Measurements from ENCODE around the gene ANKRD27.
"Not testable (repeated sequence)": the region's sequence is repeated elsewhere in the genome, so short reads cannot be mapped to it uniquely, and the experiment has no call there.

ANKRD27 gene

DNA sequence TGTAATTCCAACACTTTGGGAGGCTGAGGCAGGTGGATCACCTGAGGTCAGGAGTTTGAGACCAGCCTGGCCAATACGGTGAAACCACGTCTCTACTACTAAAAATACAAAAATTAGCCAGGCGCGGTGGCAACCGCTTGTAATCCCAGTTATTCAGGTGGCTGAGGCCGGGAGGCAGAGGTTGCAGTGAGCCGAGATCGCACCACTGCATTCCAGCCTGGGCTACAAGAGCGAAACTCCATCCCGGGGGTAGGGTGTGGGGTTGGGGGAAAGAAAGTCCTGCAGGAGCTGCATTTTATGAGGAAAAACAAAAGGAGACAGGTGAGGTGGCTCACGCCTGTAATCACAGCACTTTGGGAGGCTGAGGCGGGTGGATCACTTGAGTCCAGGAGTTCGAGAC, 22.6 kb downstream of the ANKRD27 start:
- DNase-seq (ENCODE audit: low spot score) = not testable (repeated sequence)

- no peak for DNase-seq (ENCODE audit: low spot score)
These were observed 23.2 kb downstream of the ANKRD27 start for GRCh38 chr19:32651729-32652140.

- no peak for DNase-seq (ENCODE audit: low spot score)
These were observed 24.3 kb downstream of the ANKRD27 start for GRCh38 chr19:32650671-32651070.

GRCh38 chr19:32649751-32650150, 25.2 kb downstream of the ANKRD27 start:
- no peak for DNase-seq (ENCODE audit: low spot score)

DNA sequence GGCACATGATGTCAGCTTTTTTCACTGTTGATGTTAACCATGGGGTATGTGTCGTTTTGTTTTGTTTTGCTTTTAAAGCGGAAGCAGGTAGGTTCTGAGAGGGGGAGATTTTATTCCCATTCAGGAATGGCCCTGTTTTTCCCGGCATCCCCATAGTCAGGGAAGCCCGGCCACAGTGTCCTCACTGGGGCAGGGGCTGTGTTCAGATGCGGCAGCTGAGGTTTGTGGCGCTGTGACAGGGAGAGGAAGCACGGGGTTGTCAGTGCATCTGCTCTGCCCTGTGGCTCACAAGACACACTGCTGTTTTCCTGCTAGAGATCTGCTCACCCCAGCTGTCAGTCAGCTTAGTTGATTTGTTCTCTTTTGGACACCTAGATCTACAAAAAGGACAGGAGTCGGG, 27.6 kb downstream of the ANKRD27 start:
- no peak for DNase-seq (ENCODE audit: low spot score)

DNA sequence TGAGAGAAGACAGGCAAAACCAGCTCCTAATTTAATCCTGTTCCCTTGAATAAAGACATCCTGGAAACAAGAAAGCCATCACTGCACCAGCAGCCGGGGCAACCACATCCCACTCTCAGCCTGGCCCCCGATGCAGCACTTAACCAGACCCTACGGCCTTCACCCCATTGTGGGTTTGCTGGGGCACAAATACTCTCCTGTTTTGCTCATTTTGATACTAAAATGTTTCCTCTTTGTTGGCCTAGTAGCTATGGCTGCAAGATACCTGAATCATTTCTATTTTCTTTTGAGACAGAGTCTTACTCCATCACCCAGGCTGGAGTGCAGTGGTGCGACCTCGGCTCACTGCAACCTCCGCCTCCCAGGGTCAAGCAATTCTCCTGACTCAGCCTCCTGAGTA, 28.4 kb downstream of the ANKRD27 start:
- DNase-seq (ENCODE audit: low spot score) = no peak

DNA sequence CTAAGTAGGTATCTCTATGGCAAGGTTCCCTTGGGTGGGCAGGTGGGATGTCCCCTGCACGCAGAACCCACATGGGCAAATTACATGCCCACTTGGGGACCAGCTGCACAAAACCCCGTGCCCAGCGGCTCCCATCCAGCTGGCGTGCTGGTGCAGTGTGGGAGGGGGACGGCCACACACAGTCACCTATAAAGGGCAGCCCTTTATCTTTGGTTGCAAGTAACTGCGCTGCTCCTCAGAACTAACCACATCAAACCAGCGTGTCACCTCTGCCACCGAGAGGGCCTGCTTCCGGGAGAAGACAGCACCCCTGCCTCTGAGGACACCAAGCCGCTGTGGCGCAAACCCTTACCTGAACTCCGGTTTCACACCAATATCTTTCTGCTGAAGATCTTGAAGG, 32.2 kb downstream of the ANKRD27 start:
- no peak for DNase-seq (ENCODE audit: low spot score)

DNA sequence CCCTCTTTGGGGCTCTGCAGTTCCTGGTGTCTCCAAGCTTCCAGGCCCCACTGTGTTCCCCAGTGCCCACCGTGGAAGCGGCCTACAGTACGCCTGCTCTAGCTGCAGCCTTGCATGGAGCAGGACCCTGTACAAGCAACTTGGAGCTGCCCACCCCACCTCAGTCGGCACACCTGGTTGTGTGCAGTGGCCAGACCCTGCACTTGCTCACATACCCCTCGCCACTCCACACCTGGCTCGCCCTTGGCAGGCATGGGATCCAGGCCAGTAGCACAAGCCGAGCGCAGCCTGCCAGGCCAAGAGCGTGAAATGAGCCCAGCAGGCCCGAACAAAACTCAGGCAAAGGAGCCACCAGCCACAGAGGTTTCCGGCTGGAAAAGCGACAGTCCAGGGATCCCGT, 36.4 kb downstream of the ANKRD27 start:
- DNase-seq (ENCODE audit: low spot score) = no peak

- no peak for DNase-seq (ENCODE audit: low spot score)
These were observed 37.5 kb downstream of the ANKRD27 start for GRCh38 chr19:32637480-32637879.

GRCh38 chr19:32631381-32631780, 43.6 kb downstream of the ANKRD27 start:
- no peak for DNase-seq (ENCODE audit: low spot score)

DNA sequence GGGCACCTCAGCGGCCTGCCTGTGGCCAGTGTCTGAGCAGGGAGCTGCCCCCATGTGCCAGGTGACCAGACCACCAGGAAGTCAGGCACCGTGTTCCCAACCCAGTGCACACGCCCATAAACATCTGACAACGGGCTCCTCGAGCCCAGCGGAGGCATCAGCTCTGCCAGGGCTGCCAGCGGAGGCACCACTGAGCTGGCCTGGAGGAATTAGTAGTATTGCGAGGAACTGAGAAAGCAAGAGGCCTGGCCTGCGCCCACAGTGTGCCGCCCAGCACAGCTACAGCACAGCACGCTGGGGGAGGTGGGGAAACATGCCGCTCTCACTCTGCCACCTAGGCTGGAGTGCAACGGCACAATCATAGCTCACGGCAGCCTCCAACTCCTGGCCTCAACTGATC, 44.6 kb downstream of the ANKRD27 start:
- DNase-seq (ENCODE audit: low spot score) = no peak

- no peak for DNase-seq (ENCODE audit: low spot score)
These were observed 47.2 kb downstream of the ANKRD27 start for GRCh38 chr19:32627714-32628270.

- no peak for DNase-seq (ENCODE audit: low spot score)
These were observed 48.0 kb downstream of the ANKRD27 start for GRCh38 chr19:32626969-32627368.

GRCh38 chr19:32624410-32624809, 50.6 kb downstream of the ANKRD27 start:
- DNase-seq (ENCODE audit: low spot score) = no peak

- DNase-seq (ENCODE audit: low spot score) = no peak
These were observed 53.0 kb downstream of the ANKRD27 start for GRCh38 chr19:32622002-32622401.

DNA sequence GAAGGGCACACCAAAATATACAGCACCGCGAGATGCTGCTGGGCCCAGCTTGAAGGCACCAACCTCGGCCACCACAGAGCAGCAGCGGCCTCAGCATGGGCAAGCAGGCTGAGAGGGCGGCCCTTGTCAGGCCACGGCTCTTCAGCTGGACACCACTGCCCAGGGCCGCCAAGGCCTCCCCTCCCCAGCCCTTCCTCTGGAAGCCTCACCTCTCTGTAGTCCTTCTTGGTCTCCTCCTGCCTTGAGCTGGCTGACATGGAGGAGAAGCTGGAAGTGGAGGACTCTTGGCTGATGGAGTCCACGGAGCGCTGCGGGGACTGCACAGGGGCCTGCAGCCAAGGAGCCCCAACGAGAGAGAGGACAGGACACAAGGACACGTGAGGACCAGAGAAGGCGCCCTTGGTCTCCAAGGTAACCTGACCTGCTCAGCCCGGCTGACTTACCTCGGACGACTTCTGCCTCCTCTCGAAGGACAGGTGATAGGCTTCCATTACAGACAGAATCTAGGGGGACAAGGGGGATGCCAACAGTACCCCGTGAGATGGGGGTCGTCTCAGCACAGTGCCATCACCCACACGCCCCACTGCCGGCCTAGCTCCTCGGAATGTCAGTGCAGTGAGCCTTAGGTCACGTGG, 55.8 kb downstream of the ANKRD27 start:
- DNase-seq (ENCODE audit: low spot score) = no peak

DNA sequence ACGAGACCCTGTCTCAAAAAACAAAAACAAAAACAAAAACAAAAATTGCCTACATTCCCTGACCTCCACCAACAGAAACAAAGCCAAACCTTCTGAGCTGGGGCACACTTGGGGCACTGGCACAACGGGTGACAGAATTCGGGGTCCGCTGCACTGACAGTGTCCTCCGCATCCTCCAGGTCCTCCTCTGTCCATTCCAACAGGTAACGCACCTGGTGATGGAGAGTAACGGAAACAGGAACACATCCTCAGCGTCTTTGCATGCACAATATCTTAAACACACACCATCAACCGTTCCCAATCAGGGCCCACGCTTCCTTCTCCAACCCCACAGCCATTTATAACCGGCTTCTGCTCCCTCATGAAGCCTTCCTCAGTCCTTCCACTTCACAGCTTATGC, 59.4 kb downstream of the ANKRD27 start:
- DNase-seq (ENCODE audit: low spot score) = no peak

DNA sequence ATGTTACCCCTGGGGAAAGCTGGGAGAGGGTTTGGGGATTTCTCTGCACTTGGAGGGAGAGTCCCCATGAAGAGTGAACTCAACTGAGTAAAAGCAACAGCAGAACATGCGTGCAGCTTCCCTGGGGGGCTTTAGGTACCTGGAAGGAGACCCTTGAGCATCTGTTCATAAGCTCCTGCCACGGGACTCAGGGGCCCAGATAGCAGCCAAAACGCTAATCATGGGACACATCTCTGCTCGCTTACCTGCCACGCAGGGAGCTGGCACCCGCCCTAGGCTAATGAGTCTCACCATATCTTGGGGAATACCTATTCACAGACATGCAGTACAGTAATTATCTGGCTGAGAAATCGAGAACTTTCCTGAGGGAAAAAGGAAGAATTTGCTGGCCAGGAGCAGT, 60.1 kb downstream of the ANKRD27 start:
- DNase-seq (ENCODE audit: low spot score) = no peak

GRCh38 chr19:32613008-32613407, 62.0 kb downstream of the ANKRD27 start:
- no peak for DNase-seq (ENCODE audit: low spot score)

DNA sequence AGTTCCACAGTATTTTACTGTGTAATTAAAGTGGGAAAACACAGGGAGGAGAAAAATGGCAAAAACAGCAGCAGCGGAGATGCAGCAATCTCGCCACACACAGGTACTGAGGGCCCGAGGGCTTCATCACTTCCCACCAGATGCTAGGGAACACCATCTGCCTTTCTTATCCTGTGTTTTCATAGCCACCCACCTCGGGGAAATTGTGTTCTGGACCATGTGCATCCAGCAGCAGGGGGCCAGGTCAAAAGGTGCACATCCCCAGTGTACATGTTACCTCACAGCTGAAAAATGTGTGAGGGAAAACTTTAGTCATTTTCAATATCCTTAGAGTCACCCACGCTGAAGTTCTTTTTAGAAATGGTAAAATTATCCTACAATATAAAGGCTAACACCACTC, 63.8 kb downstream of the ANKRD27 start:
- DNase-seq (ENCODE audit: low spot score) = no peak

GRCh38 chr19:32607479-32607878, 67.5 kb downstream of the ANKRD27 start:
- no peak for DNase-seq (ENCODE audit: low spot score)

- DNase-seq (ENCODE audit: low spot score) = no peak
These were observed 68.7 kb downstream of the ANKRD27 start for GRCh38 chr19:32606289-32606688.

DNA sequence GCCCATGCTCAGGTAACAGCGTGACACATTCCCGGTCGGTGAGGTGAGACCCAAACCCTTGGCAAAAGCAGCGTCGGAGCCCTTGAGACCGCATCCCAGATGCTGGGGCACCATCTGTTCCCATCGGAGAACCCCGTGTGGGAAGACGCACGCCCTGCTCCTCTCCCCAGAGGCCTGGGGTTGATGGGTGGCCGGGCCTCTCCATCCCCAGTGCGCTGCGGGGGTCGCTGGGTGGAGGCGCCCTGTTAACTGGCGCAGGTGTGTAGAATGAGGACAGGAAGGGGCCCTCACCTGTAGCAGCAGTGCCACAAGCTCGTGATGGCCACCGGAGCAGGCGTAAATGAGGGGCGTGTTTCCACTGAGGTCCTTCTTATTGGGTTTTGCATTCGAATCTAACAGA, 69.4 kb downstream of the ANKRD27 start:
- no peak for DNase-seq (ENCODE audit: low spot score)

- no peak for DNase-seq (ENCODE audit: low spot score)
These were observed 71.0 kb downstream of the ANKRD27 start for GRCh38 chr19:32603961-32604360.
